KMS-11 (cell line): Measurements from ENCODE around the gene CCN2.
A peak's percentile ranks its signal among the peaks of the same experiment; 100 is the strongest.

ENCODE experiments used
- H2AFZ ChIP-seq: fragments of 200-600 bp; sonication (generic); 2 replicates; pipeline ENCODE4 v1.6.1; 2016; ENCODE audit warnings: antibody characterized with exemption, mixed run types, low read depth
- H3K27ac ChIP-seq: fragments of 200-600 bp; sonication (generic); 2 replicates; pipeline ENCODE4 v1.6.1; 2016; ENCODE audit warnings: mild to moderate bottlenecking, mixed run types
- H3K27me3 ChIP-seq: fragments of 200-600 bp; sonication (generic); 2 replicates; pipeline ENCODE4 v1.6.1; 2017; ENCODE audit warnings: mild to moderate bottlenecking, low read depth, mixed run types, moderate library complexity; ENCODE audit not compliant: insufficient read depth
- H3K36me3 ChIP-seq: fragments of 200-600 bp; sonication (generic); 2 replicates; pipeline ENCODE4 v1.6.1; 2017; ENCODE audit warnings: mild to moderate bottlenecking, mixed run types; ENCODE audit not compliant: insufficient read depth
- H3K4me1 ChIP-seq: fragments of 200-600 bp; sonication (generic); 2 replicates; pipeline ENCODE4 v1.6.1; 2016; ENCODE audit warnings: mild to moderate bottlenecking, low read depth, mixed run types; ENCODE audit not compliant: poor library complexity, severe bottlenecking
- H3K4me2 ChIP-seq: fragments of 200-600 bp; sonication (generic); 2 replicates; pipeline ENCODE4 v1.7.0; 2016; ENCODE audit warnings: mild to moderate bottlenecking, mixed run types
- H3K4me3 ChIP-seq: fragments of 200-600 bp; sonication (generic); IDR thresholded peaks from 2 replicates; pipeline ENCODE4 v1.6.1; 2017; ENCODE audit warnings: low read depth, low read length, mixed read lengths; ENCODE audit not compliant: insufficient read depth
- H3K79me2 ChIP-seq: fragments of 200-600 bp; sonication (generic); 2 replicates; pipeline ENCODE4 v1.6.1; 2016; ENCODE audit warnings: low read depth, mixed run types; ENCODE audit not compliant: insufficient read depth
- H3K9ac ChIP-seq: fragments of 200-600 bp; sonication (generic); 2 replicates; pipeline ENCODE4 v1.6.1; 2016; ENCODE audit warnings: mild to moderate bottlenecking, mixed run types
- H4K20me1 ChIP-seq: fragments of 200-600 bp; sonication (generic); 2 replicates; pipeline ENCODE4 v1.6.1; 2016; ENCODE audit warnings: mild to moderate bottlenecking, mixed run types; ENCODE audit not compliant: insufficient read depth
- TF ChIP-seq, protein P1 (sequence below): fragments of 200-600 bp; sonication (generic); conservative IDR thresholded peaks from 2 replicates; pipeline ENCODE4 v1.6.1; 2017; ENCODE audit warnings: low read depth, mild to moderate bottlenecking, antibody characterized with exemption, low read length, moderate library complexity, mixed read lengths

The CCN2 gene

DNA sequence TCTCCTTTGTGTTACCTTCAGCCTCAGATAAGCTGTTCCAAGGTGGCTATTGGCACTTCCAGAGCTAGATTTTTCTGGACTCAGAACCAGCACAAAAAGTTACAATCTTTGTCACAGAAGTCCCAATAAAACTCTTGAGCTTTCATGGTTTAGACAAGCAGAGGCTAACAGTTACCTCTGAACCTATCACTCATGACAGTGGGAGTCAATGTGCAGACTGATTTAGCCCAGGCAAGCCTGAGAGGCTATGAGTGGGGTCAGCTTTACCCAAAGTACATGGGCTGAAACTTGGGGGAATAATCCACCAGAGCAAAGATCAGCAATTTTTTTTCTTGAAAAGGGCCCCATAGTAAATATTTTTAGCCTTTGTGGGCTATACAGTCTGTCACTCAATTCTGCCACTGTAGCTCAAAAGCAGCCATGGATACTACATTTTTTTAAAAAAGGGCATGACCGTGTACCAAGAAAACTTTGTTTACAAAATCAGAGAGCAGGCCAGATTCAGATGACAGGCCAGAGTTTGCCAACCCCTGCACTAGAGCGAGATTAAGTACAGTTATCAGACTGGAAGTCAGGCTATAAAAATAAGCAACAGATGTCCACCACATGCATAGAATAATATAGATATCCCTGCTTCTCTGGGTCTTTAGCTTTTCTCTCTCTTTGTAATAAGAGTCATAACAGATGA lies 20.0 kb downstream of the CCN2 start:
- Histone ChIP-seq H3K4me3 (no peak overlapping the region), H3K27ac (no peak overlapping the region)

DNA sequence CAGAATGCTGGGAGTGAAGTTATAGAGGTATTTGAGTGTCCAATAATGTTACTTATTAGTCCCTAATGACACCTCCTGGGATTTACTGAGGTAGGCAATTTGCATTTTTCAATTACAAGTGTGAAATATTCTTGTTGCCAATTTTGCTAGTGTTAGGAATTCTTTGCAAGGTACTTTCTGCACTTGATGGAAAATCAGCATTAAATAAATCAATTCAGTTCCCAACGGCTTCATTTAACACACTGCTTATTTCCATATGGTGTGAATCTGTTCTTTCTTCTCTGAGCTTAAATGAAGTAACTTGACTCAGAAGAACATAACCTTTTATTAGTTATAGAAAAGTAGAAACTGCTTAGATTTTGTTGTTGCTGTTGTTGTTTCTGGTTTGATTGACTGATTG lies 21.2 kb downstream of the CCN2 start:
- no peak overlapping the region for H3K27ac ChIP-seq
- H4K20me1 ChIP-seq: no peaks in the 10 kb centered on the region
- H3K9ac ChIP-seq: no peak overlapping the region
- H2AFZ ChIP-seq: no peak overlapping the region
- TF ChIP-seq, protein P1, sequence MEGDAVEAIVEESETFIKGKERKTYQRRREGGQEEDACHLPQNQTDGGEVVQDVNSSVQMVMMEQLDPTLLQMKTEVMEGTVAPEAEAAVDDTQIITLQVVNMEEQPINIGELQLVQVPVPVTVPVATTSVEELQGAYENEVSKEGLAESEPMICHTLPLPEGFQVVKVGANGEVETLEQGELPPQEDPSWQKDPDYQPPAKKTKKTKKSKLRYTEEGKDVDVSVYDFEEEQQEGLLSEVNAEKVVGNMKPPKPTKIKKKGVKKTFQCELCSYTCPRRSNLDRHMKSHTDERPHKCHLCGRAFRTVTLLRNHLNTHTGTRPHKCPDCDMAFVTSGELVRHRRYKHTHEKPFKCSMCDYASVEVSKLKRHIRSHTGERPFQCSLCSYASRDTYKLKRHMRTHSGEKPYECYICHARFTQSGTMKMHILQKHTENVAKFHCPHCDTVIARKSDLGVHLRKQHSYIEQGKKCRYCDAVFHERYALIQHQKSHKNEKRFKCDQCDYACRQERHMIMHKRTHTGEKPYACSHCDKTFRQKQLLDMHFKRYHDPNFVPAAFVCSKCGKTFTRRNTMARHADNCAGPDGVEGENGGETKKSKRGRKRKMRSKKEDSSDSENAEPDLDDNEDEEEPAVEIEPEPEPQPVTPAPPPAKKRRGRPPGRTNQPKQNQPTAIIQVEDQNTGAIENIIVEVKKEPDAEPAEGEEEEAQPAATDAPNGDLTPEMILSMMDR: no peak
- H3K4me2 ChIP-seq: no peak overlapping the region
- H3K4me1 ChIP-seq: no peaks in the 10 kb centered on the region
- H3K36me3 ChIP-seq: no peaks in the 10 kb centered on the region
- no peak overlapping the region for H3K4me3 ChIP-seq
- H3K79me2 ChIP-seq: no peaks in the 10 kb centered on the region
- H3K27me3 ChIP-seq: no peaks in the 10 kb centered on the region

More for the DNA sequence above, 20.0 kb downstream of the CCN2 start:
- H3K36me3 ChIP-seq: no peaks in the 10 kb centered on the region
- H3K79me2 ChIP-seq: no peaks in the 10 kb centered on the region
- H4K20me1 ChIP-seq: no peaks in the 10 kb centered on the region
- no peak overlapping the region for H3K4me2 ChIP-seq
- TF ChIP-seq, protein P1: no peak
- no peaks in the 10 kb centered on the region for H3K27me3 ChIP-seq
- H3K9ac ChIP-seq: no peak overlapping the region
- H3K4me1 ChIP-seq: no peaks in the 10 kb centered on the region
- no peak overlapping the region for H2AFZ ChIP-seq

DNA sequence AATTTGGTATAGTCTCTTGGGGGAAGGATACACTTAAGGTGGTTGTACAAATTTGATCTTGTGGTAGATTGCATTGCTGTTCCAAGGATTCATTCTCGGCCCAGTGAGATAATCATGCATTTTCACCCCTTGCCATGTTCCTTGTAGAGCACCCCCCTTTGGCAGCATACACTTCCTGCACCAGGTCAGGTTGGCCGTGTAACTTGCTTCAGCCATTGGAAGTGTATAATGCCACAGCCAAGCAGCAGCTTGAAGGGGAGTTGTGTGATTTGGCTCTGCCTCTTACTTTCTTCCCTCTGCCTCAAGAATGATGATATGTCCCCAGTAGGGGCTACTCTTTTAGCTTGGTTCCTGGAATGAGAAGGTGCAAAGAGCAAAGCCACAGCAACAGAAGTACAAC lies 21.9 kb downstream of the CCN2 start:
- Histone ChIP-seq H3K4me2 (no peak overlapping the region), H3K9ac (no peak overlapping the region), H3K27ac (no peak overlapping the region), H2AFZ (no peak overlapping the region), H3K4me3 (no peak overlapping the region), H4K20me1 (no peaks in the 10 kb centered on the region), H3K79me2 (no peaks in the 10 kb centered on the region), H3K36me3 (no peaks in the 10 kb centered on the region), H3K27me3 (no peaks in the 10 kb centered on the region), H3K4me1 (no peaks in the 10 kb centered on the region)
- TF ChIP-seq, protein P1: no peak

DNA sequence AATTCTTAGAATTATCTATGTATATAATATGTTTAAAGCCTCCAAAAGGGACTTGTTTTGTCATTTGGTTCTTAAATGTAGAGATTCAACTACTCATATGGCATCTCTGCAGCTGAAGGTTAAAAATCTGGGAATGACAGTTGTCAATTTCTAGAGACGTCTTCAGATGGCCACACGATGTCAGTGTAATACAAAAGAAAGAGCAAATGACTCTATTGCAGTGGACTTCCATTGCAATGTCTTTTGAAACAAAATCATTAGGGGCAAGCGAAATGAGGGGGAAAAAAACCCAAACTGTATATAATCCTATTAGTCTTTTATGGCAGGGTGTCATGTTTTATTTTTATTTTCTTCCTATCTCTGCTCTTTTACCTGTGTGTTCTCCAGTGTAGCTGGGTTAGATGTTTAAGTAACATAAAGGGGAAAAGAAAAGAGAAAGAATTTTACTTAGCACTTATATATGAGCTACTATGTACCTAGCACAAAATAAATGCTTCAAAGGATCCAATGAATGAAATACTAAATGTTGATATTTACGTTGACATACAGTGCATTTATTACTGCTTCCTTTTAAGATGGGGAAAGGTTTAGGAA lies 26.2 kb downstream of the CCN2 start:
- no peak overlapping the region for H3K9ac ChIP-seq
- no peaks in the 10 kb centered on the region for H3K27me3 ChIP-seq
- no peak overlapping the region for H3K4me3 ChIP-seq
- no peak overlapping the region for H3K4me2 ChIP-seq
- no peaks in the 10 kb centered on the region for H4K20me1 ChIP-seq
- no peak overlapping the region for H2AFZ ChIP-seq
- TF ChIP-seq, protein P1: peak; percentile 17; the same call in 1 of the 2 replicates
- H3K79me2 ChIP-seq: no peaks in the 10 kb centered on the region
- no peaks in the 10 kb centered on the region for H3K36me3 ChIP-seq
- no peak overlapping the region for H3K27ac ChIP-seq
- no peaks in the 10 kb centered on the region for H3K4me1 ChIP-seq
